ENCODE results near the gene MB21D2. TPM values are rescaled to one million over a fixed set of nuclear protein-coding genes. Genes with fewer than 3 reads are reported as not detected.

Gene MB21D2
- total and polyA plus RNA-seq, 10 donors: 0.59 to 3.5 (median 2.0) TPM

- intact Hi-C loops (cut with DNase I; ENCODE audit: low total_unique reads): no loop called here
- 76 to 92% (median 87%) methylated on average over 2 of the region's 2 CpGs for WGBS, 5 donors
- no peaks in the 10 kb centered on the region for H3K9me3 ChIP-seq
Measured at GRCh38 chr3:192943393-192943792, 25.7 kb upstream of the MB21D2 start.

DNA sequence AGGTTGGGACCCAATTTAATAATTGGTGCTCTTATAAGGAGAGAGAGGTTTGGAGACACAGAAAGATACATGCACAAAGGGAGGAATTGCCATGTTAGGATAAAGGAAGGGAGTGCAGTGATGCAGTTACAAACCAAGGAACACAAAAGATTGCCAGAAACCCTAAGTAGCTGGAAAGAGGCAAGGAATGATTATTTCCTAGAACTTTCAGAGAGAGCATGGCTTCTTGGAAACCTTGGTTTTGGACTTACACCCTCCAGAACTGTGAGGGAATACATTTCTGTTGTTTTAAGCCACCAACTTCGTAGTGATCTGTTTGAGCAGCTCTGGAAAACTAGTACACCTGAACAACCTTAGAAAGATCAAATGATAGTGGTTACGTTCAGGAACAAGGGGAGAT, 25.0 kb upstream of the MB21D2 start:
- H3K27ac ChIP-seq: no peak overlapping the region

More at GRCh38 chr3:192943393-192943792, 25.7 kb upstream of the MB21D2 start:
- no peaks in the 10 kb centered on the region for H3K4me1 ChIP-seq
- DNase-seq: no peak
- no peaks in the 10 kb centered on the region for H3K27me3 ChIP-seq (replicated peaks in 1 of 7)
- no peaks in the 10 kb centered on the region for H3K36me3 ChIP-seq
- H3K27ac ChIP-seq: no peak overlapping the region
- no peak overlapping the region for H3K4me3 ChIP-seq
- TF ChIP-seq POLR2A (IDR thresholded peaks at IDR 0.05): no peak
- TF ChIP-seq, protein P1, sequence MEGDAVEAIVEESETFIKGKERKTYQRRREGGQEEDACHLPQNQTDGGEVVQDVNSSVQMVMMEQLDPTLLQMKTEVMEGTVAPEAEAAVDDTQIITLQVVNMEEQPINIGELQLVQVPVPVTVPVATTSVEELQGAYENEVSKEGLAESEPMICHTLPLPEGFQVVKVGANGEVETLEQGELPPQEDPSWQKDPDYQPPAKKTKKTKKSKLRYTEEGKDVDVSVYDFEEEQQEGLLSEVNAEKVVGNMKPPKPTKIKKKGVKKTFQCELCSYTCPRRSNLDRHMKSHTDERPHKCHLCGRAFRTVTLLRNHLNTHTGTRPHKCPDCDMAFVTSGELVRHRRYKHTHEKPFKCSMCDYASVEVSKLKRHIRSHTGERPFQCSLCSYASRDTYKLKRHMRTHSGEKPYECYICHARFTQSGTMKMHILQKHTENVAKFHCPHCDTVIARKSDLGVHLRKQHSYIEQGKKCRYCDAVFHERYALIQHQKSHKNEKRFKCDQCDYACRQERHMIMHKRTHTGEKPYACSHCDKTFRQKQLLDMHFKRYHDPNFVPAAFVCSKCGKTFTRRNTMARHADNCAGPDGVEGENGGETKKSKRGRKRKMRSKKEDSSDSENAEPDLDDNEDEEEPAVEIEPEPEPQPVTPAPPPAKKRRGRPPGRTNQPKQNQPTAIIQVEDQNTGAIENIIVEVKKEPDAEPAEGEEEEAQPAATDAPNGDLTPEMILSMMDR (IDR thresholded peaks at IDR 0.05 in 8 of 11, conservative IDR thresholded peaks at IDR 0.05 in 3 of 11): no peak
- no peak for TF ChIP-seq POLR2AphosphoS5 (IDR thresholded peaks at IDR 0.05)

DNA sequence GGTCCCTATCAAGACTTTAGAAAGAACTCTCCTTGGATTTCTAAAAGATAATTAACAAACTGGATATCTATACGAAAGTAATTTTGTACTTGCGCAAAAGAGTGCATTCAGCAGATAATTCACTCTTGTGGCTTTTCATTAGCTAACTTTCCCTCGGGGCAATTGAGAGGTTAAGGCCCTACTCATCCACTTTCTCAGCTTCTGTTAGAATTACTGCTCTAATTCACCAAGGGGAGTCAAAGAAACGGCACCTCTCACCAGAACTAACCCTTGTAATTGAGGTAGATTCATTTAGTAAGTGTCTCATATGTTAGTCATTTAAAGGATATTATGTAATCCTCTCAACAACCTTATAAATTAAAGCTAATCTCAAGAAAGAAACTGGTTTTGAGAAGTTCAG, 22.5 kb upstream of the MB21D2 start:
- intact Hi-C loops (cut with DNase I; ENCODE audit: low total_unique reads): no loop called here

More for the DNA sequence above, 25.0 kb upstream of the MB21D2 start:
- Histone ChIP-seq H3K36me3 (no peaks in the 10 kb centered on the region), H3K4me3 (no peak overlapping the region), H3K4me1 (no peaks in the 10 kb centered on the region), H3K9me3 (no peaks in the 10 kb centered on the region), H3K27me3 (replicated peaks in 1 of 7) (no peaks in the 10 kb centered on the region)
- intact Hi-C loops (cut with DNase I; ENCODE audit: low total_unique reads): no loop called here
- no peak for TF ChIP-seq POLR2A (IDR thresholded peaks at IDR 0.05)
- no peak for TF ChIP-seq POLR2AphosphoS5 (IDR thresholded peaks at IDR 0.05)
- TF ChIP-seq, protein P1 (IDR thresholded peaks at IDR 0.05 in 8 of 11, conservative IDR thresholded peaks at IDR 0.05 in 3 of 11): no peak
- no peak for DNase-seq
- WGBS, 5 donors: 60 to 74% (median 71%) methylated on average over 2 of the region's 2 CpGs

GRCh38 chr3:192935441-192935840, 17.8 kb upstream of the MB21D2 start:
- Histone ChIP-seq H3K9me3 (no peaks in the 10 kb centered on the region), H3K36me3 (no peaks in the 10 kb centered on the region), H3K4me1 (no peaks in the 10 kb centered on the region), H3K27ac (no peak overlapping the region), H3K27me3 (replicated peaks in 1 of 7) (no peaks in the 10 kb centered on the region), H3K4me3 (no peak overlapping the region)
- no peak for DNase-seq
- intact Hi-C loops (cut with DNase I; ENCODE audit: low total_unique reads): no loop called here
- 75 to 95% (median 91%) methylated on average over 1 of the region's 1 CpG for WGBS, 5 donors
- TF ChIP-seq, protein P1 (IDR thresholded peaks at IDR 0.05 in 8 of 11, conservative IDR thresholded peaks at IDR 0.05 in 3 of 11): no peak
- TF ChIP-seq POLR2AphosphoS5 (IDR thresholded peaks at IDR 0.05): no peak
- TF ChIP-seq POLR2A (IDR thresholded peaks at IDR 0.05): no peak

More for the DNA sequence above, 22.5 kb upstream of the MB21D2 start:
- Histone ChIP-seq H3K4me1 (no peaks in the 10 kb centered on the region), H3K36me3 (no peaks in the 10 kb centered on the region), H3K27me3 (replicated peaks in 1 of 7) (no peaks in the 10 kb centered on the region), H3K9me3 (no peaks in the 10 kb centered on the region), H3K4me3 (no peak overlapping the region), H3K27ac (no peak overlapping the region)
- TF ChIP-seq, protein P1 (IDR thresholded peaks at IDR 0.05 in 8 of 11, conservative IDR thresholded peaks at IDR 0.05 in 3 of 11): no peak
- TF ChIP-seq POLR2A (IDR thresholded peaks at IDR 0.05): no peak
- TF ChIP-seq POLR2AphosphoS5 (IDR thresholded peaks at IDR 0.05): no peak
- 79 to 90% (median 82%) methylated on average over 4 of the region's 4 CpGs for WGBS, 5 donors
- DNase-seq: no peak
